Lower leg skin (tissue), 3 donors: ENCODE results near the gene AQP3.

Source experiments
- CTCF ChIP-seq, 3 donors: fragments of 450-650 bp; IDR thresholded peaks; one replicate each; pipeline ENCODE4 v1.5.1; 2016; ENCODE audit warnings: antibody characterized with exemption in 3 of 3, mild to moderate bottlenecking in 3 of 3, moderate library complexity in 2 of 3
- POLR2A ChIP-seq, 2 donors: fragments of 450-650 bp; IDR thresholded peaks; one replicate each; pipeline ENCODE4 v1.6.1; 2016 to 2017; ENCODE audit warnings: antibody characterized with exemption in 2 of 2, mild to moderate bottlenecking in 1 of 2, moderate library complexity in 1 of 2

GRCh38 chr9:33468797-33469621 is 21.6 kb upstream of the AQP3 start:
- TF ChIP-seq CTCF (IDR thresholded peaks at IDR 0.05) (no peak), POLR2A (IDR thresholded peaks at IDR 0.05) (no peak)
